ENCODE results near the gene SP110. TPM values are rescaled to one million over a fixed set of nuclear protein-coding genes. Genes with fewer than 3 reads are reported as not detected.

The SP110 gene
- total and polyA plus RNA-seq, 2 of the 8 experiments (the other 6 are each of a cell fraction or from before 2014, with no cell fraction given), result 3.1 to 7.1 TPM

DNA sequence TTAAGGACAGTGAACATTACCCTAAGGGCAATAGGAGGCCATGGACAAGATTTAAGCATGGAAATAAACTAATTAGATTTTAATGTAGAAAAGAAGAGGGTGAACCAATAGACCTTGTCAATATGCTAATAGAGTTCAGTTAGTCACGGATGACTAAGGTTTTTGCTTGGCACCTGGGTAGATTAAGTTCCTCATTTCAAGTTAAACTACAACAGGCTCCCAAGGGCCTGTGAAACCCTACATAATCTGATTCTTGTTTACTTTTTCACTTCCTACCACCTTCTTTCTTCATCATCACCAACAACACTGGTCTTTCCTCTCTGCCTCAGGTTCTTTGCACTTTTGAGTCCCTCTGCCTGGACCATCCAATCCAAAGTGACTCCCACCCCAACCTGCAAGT lies 14.8 kb downstream of the SP110 start:
- Histone ChIP-seq H4K5ac (ENCODE audit: insufficient read length, low read depth, low read length) (no peak overlapping the region), H3K4ac (replicated peaks; ENCODE audit: insufficient read length, low read depth, low read length) (no peak overlapping the region), H2BK5ac (ENCODE audit: low read depth, low read length) (no peak overlapping the region), H3K4me1 (replicated peaks in 1 of 4; ENCODE audit: control insufficient read depth in 3 of 4, insufficient read depth in 4 of 4, low read length in 3 of 4) (no peaks in the 10 kb centered on the region), H2BK20ac (ENCODE audit: low read length) (no peak overlapping the region), H2BK12ac (ENCODE audit: low read depth, low read length) (no peak overlapping the region), H3K23ac (ENCODE audit: insufficient read length) (no peak overlapping the region), H3K56ac (replicated peaks; ENCODE audit: insufficient read length, low read depth, low read length) (peak overlapping the region; percentile 40), H4K8ac (ENCODE audit: extremely low read depth, insufficient read depth, low read length) (no peak overlapping the region), H4K91ac (replicated peaks; ENCODE audit: insufficient read length, low read length) (no peak overlapping the region), H2AFZ (ENCODE audit: low read length) (no peak overlapping the region), H3K9ac (replicated peaks in 1 of 4; ENCODE audit: extremely low read depth in 1 of 4, low read depth in 3 of 4, low read length in 3 of 4) (no peak overlapping the region), H3K27ac (ENCODE audit: low read depth, low read length) (no peak overlapping the region), H3K9me3 (ENCODE audit: insufficient read depth in 2 of 2, low read depth in 1 of 2, low read length in 1 of 2) (no peaks in the 10 kb centered on the region), H3K4me3 (ENCODE audit: extremely low read depth in 1 of 4, insufficient read depth in 2 of 4, low read depth in 3 of 4, low read length in 4 of 4) (no peak overlapping the region), H4K20me1 (replicated peaks in 1 of 2; ENCODE audit: control insufficient read depth in 1 of 2, insufficient read depth in 2 of 2, low read length in 2 of 2) (no peaks in the 10 kb centered on the region), H3K18ac (ENCODE audit: extremely low read depth, low read length) (no peak overlapping the region), H2BK15ac (ENCODE audit: low read length) (no peak overlapping the region), H2AK5ac (ENCODE audit: low read depth, low read length) (no peak overlapping the region), H3K27me3 (replicated peaks in 1 of 4; ENCODE audit: control insufficient read depth in 3 of 4, extremely low read depth in 1 of 4, insufficient read depth in 3 of 4, low read length in 3 of 4) (no peaks in the 10 kb centered on the region), H3K4me2 (ENCODE audit: insufficient read depth in 1 of 2, low read depth in 2 of 2, low read length in 2 of 2) (no peak overlapping the region), H2BK120ac (replicated peaks; ENCODE audit: low read depth, low read length) (no peak overlapping the region), H3K14ac (ENCODE audit: insufficient read length) (no peak overlapping the region), H3K79me2 (ENCODE audit: control insufficient read depth in 1 of 2, insufficient read depth in 2 of 2, low read length in 2 of 2) (no peaks in the 10 kb centered on the region), H3K36me3 (ENCODE audit: control insufficient read depth in 2 of 4, insufficient read depth in 4 of 4, low read length in 3 of 4) (no peaks in the 10 kb centered on the region), H3K23me2 (ENCODE audit: low read depth, low read length) (no peaks in the 10 kb centered on the region), H3K79me1 (ENCODE audit: low read depth, low read length) (no peaks in the 10 kb centered on the region)
- CTCF ChIA-PET (ENCODE audit: partially characterized antibody), result no interaction called here
- POLR2A ChIA-PET (ENCODE audit: partially characterized antibody), result no interaction called here
- FAIRE-seq, result no peak
- no peak for TF ChIP-seq JUND (IDR thresholded peaks at IDR 0.05; ENCODE audit: low read length)
- DNase-seq (ENCODE audit: low read depth in 1 of 2, low spot score in 2 of 2), result no peak
- 88% methylated on average over 1 of the region's 1 CpG; no CpG with 5 or more reads in 1 of the 2 experiments for WGBS, 2 experiments (ENCODE audit: extremely low coverage in 1 of 2, insufficient coverage in 1 of 2, insufficient read length in 1 of 2, insufficient replicate concordance in 2 of 2, low coverage in 1 of 2, low lambda C conversion rate in 2 of 2, missing lambda C conversion rate in 1 of 2)
